NCI-H2171 treated with DMSO at 0.1 percent for 48 hours (cell line): ENCODE data around the gene LSM7.
A peak's percentile ranks its signal among the peaks of the same experiment; 100 is the strongest.

Experiments used
- DNase-seq: peaks from one replicate; lab custom pipeline; 2025; lab: John Stamatoyannopoulos, UW

LSM7 gene

DNA sequence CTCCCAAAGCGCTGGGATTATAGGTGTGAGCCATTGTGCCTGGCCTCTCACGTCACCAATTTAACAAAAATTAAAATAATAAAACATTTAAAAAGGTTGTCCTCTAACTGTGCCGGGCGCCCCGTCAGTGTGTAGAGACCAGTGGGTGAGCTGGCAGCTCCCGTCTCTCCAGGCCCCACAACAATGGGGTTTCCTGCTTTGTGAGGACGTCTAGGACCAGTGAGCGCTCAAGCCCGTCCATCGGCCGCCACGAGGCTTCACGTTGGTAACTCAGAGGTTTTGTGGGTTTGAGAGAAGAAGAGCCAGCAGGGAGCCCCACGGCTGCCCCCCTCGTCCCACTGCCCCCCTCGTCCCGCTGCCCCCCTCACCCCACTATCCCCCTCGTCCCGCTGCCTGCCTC, 4.7 kb downstream of the LSM7 start:
- no peak for DNase-seq

DNA sequence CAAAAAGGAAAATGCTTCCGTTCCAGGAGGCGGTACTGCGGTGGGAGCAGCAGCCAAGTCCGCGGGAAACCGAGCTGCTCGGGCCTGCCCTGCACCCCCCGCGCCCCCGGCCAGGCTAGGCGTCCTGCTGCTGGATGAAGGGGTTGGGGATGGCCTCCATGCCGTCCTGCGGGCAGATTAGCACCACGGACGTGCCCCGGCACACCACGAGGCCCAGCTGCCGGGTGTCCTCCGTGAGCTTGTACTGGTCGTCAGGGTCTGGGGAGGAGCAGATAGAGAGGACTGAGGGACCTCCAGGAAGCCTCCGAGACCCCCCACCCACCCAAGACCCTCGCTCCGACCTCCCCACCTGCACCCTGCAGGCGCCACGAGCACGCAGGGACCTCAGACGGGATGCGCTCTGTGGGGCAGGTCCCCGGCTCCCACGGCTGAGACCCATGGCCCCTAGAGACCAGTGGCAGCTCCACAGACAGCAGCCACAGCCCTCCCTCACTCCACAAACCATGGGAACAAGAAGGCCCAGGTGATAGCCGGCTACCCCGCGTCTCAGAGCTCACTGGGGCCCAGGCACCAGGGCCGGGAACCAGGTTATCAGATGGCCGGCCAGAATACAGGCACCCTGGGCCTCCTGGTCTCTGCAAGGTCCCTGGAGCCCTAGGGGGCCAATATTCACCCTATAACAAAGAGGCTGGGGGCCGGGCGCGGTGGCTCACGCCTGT, 6.7 kb downstream of the LSM7 start:
- DNase-seq = no peak

DNA sequence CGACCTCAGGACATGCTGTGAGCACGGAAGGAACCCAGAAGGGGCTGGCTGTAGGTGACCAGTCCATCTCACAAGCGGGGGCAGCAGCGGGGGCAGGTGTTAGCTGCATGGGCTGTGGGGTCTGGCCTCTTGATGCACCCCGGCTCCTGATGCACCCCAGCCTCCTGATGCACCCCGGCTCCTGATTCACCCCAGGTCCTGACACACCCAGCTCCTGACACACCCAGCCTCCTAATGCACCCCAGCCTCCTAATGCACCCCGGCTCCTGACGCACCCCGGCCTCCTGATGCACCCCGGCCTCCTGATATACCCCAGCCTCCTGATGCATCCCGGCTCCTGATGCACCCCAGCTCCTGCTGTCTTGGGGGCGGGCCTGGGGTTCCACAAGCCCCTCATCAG, 7.4 kb downstream of the LSM7 start:
- no peak for DNase-seq

DNA sequence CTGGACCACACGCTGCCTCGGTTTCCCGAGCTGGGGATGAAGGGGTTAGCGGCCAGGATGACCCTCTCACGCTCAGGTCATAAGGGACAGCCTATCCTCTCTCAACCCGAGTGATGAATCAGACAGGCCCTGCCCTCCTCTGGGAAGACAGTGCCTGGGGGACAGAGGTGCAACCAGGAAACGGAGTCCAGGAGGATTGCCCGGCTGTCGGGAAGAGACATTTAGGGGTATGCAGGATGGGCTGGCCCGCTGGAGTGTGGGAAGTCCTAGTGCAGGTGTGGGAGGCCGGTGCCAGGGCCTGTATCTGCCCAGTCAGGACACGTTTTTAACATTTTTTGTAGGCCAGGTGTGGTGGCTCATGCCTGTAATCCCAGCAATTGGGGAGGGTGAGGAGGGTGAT, 8.3 kb downstream of the LSM7 start:
- DNase-seq = no peak

DNA sequence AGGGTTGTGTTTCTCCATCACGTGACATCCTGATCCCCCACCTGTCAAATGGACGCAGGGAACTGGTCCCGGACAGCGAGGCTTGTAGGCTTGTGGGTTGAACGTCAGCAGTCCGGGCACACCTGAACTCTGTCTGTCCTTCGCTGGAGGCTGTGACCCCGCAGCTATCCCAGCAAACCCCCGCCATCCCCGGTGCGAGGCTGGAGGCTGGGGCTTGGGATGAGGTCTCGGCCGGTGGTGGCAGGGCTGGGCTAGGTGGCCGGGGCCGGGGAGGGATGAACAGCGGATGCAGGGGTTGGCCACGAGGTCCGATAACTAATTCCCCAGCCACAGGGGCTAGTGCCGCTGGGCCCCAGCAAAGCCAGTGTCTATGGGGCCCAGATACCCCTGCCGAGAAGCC, 8.8 kb downstream of the LSM7 start:
- DNase-seq = no peak

DNA sequence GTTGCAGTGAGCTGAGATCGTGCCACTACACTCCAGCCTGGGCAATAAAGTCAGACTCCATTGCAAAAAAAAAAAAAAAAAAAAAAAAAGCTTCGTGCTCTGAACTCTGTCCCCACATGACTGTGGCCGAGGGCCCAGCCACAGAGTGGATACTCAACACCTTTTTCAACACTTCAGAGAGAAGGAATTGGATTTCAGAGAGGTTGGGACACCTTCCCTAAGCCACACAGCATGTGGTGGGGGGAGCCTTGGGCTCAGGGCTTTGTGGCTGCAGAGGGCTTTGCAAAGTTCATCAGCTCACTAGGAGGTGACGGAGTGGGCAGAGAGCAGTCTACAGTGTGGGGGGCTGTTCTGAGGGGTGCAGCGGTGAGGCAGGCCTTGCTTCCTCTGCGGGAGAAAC, 9.5 kb downstream of the LSM7 start:
- DNase-seq = no peak

DNA sequence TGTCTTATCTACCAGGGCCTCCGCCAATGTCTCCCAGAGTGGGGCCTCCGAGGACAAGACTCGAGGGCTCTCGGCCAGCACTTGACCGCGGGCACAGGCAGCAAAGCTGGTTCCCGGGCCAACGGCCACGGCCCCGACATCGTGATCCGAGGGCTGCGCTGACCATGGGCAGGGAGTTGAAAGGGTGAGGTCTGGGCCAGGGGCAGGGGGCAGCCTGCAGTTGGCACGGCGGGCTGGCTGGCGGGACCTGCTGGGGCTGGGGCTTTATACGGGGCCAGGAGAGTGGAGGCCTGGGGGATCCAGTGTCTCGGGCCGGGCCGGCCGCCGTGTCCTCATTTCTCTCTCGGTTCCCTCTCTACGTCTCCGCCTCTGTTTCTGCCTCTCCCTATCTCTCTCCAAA, 10.6 kb downstream of the LSM7 start:
- no peak for DNase-seq

DNA sequence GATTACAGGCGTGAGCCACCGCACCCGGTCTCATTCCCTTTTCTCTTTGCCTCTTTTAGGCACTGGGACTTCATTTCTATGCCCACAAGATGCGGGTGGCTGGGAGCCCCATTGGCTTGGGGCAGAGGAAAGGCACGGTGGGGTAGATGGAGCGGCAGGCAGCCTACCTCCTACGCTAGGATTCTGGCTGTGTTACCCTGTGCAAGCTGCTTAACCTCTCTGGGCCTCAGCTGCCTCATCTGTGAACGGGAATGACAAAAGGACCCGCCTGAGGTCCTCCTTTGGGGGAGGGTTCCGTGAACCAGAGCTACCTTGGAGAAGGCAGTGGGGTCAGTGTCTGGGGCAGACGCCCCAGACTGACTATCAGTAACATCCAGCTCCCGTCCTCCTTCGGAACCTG, 11.1 kb downstream of the LSM7 start:
- DNase-seq = no peak

DNA sequence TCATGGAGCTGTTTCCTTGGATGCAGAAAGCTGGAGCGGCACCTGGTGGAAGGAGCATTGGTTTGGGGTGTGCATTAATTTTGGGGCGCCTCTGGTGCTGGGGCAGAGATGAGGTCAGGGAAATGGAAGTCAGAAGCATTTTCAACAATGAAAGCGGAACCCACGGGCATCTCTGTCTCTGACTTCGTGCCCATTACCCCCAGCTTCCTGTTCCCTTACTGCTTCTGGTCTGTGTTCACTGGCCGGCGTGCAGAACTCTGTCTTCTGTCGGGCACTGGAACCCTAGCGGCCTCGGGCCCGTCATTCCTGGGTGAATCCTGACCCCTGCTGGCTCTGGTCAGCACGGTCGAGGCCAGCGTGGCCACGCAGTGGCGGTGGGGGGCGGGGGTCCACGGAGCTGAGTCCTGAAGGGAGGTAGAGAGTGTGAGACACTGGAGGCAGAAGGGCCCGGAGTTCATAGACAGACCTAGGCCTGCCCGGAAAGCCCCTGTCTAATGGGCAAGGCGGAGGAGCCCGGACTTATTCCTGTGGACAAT, 12.5 kb downstream of the LSM7 start:
- DNase-seq = no peak

DNA sequence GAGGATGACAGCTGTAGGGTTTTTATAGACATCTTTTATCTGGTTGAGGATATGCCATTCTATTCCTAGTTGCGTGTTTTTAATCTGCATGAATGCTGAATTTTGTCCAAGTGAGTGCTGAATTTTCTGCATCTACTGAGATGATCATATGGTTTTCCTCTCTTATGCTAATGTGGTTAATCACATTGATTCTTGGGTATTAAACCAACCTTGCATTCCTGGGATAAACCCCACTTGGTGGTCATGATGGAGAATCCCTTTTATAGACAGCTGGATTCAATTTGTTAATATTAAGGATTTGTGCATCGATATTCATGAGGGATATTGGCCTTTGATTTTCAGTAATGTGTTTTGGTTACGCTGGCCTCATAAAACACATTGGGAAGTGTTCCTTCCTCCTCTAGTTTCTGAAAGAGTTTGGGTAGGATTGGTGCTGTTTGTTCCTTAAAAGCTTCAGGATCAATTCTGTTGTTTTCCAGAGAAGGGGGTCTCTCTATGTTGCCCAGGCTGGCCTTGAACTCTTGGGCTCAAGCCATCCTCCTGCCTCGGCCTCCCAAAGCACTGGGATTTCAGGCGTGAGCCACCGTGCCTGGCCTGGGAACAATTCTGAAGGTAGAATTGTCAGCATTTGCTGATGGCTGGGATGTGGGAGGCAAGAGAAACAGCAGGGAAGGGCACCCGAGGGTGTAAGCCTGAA, 13.1 kb downstream of the LSM7 start:
- no peak for DNase-seq

DNA sequence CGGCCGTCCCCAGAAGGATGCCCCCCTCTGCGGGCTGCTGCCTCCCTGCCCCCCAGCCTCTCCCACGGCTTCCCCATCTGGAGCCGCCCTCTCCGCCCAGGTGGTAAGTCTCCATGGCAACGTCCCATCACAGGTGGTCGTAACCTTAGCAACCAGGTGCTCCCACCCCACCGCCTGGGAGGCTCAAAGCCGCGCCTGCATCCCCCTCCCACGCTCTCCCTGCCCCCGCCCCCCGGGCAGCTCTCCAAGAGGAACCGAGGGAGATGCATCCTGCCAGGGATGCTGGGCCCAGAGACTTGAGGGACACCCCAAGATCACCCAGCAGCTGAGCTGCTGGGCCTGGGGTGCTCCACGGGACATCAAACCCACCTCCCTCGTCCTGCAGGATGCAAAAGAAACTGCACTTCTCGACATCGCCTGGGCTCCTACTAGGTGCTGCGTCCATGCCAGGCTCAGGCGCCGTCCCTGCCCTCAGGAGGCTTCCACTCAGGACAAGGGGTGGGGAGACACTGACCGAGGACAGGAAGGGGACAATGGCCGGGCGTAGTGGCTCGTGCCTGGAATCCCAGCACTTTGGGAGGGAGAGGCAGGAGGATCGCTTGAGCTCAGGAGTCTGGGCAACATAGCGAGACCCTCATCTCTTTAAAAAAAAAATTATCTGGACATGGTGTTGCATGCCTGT, 15.4 kb downstream of the LSM7 start:
- DNase-seq = peak; percentile 85

DNA sequence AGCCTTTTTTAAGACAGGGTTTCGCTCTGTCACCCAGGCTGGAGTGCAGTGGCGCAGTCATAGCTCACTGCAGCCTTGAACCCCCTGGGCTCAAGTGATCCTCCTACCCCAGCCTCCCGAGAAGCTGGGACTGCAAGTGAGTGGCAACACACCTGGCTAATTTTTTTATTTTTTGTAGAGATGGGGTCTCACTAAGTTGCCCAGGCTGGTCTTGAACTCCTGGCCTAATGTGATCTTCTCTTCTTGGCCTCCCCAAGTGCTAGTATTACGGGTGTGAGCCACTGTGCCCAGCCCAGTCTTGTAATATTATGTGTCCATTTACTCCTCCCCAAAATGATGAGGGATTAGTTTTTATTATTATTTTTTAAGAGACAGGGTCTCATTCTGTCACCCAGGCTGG, 17.3 kb downstream of the LSM7 start:
- no peak for DNase-seq

DNA sequence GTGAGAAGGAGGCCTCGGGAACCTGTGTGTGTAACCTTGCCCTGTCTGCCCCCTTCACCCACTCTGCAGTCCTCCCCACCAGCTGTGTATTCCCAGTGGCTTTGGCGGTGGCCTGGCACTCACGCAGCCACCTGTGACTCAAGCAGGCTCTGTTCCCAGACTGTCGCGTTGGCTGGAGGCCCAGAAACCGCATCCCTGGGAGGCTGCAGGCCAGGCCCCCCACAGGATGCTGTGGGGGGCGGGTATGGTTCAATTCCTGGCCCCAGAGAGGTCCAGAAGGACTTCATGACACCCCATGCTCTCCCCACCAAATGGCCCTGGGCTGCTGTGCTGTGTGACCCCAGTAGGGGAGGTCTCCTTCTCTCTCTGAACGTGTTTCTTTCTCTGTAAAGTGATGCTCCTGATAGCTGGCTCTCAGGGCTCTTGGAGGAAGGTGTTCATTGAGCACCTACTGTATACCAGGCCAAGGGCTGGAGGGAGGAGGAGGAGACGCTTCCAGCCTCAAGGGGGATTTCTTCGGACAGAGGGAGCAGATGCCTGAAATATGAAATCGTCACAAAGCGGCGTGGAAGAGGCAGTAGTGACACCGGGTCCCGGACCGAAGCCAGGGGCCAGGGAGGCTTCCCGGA, 18.5 kb downstream of the LSM7 start:
- DNase-seq = peak; percentile 90

DNA sequence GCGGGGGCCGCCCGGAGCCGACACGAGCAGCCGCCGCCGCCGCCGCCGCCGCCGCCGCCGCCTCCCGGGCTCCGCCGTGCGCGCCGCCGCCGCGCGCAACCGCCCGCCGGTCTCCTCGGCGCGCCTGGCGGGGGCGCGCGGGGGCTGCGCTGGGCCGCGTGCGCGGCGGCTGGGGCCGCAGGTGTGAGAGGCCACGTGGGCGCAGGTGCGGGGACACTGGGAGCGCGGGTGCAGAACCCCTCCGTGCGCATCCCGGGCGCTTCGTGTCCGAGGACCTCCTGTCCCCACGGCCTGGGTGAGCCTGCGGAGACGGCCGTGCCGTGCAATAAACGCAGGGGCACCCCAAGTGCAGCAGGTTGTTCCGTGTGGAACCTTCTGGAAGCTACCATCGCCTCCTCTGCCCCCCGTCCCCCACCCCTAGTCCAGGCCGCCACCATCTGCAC, 20.3 kb downstream of the LSM7 start, which contains the start of gene LINGO3:
LINGO3 (minus strand) TSS at position 41 of the 443 bp plus-strand sequence. CDS start 16,378 bp downstream, outside the sequence.
- DNase-seq = peak; percentile 34

DNA sequence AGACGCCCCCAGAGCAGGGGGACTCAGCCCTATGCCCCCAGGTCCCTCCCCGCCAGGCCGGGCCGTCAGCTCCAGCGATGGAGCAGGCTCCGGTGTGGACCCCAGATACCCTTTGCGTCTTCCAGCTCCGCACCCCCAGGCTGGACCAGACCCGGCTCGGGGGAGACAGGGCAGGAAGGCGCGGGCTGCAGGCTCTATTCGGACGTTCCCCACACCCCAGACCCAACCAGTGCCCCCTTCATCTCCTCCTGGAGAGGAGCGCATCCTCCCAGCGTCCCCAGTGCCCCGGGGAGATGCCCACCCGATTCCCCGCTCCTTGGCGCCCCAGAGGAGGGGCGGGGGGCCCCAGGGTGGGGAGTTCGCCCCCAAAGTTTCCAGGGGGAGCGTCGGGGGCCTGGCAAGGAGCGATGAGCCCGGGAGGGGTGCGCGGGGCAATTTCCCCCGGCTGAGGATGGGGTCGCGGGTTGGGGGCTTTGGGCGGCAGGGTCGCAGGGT, 20.8 kb downstream of the LSM7 start:
- no peak for DNase-seq

DNA sequence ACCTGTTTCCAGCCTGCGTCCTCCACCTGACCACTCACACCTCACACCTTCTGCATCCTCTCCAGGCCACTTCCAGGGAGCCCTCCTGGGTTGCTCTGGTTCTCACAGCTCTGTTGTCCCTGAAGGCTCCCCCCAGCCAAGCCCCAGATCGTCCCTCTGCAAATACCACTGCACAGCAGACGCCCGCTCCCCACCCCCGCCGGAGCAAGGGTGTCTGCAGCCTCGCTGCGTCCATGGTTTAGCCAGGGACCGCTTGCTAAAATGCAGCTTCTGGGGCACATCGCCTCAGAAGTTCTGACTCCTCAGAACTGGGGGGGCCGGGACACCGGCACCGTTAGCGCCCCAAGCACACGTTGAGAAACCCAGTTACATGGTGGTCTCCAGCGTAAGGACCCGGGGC, 21.4 kb downstream of the LSM7 start:
- DNase-seq = no peak

DNA sequence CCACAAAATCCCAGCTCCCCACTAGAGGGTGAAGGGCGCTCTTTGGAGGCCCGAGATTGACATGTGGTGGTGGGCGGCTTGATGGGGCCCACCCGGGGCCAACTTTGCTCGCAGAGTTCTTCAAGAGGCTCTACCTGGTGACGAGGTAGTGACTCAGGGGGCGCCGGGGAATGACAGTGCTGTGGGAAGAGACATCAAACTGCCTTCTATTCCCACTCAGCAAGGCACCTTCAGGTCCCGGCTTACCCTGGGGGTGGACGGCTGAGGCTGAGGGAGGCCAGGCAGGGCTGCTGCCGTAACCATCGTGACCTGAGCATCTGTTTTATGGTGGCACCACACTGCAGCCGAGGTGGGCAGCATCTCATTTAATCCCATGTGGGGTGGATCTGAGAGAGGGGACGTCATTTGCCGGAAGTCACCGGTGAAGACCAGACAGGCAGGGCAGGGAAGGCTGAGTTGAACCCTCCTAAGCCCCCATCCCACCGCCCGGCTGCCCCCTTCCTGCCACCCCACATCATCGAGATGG, 22.0 kb downstream of the LSM7 start:
- DNase-seq = no peak

DNA sequence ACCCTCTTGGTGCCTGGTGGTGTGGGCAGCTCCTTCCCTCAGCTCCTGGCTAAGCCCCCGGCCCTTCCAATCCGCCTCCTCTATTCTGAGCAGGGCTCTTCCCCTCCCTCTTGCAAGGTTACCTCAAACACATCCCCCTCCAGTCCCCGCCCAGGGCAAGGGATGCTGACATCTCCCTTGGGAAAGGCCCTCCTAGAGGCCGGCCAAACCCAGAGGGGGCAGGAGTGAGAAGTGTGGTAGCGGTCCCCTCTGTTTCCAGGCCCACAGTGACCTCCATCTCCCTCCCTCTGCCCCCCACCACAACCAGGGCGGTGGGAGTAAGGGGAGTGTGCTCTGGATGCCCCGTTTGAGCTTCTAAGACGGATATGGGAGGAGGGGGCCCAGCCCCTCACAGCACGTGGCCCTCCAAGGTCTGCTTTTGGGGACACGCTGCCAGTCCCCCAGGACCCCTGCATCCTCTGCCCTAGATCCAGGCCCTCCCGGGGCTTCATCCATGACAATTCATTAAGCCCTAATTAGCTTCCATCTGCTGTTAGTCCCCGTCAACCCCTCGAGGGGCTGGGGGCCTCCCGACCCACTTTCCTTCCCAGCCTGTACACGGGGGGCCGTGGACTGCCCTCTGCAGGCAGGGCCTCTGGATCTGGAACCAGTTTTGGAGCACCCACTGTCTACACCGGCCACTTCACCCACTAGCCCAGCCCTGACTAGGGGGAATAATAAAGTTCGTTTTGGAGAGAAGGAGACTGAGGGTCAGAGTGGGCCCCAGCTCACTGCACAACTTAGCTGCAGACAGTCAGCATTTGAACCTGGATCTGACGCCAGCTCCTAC, 22.7 kb downstream of the LSM7 start:
- DNase-seq = no peak

DNA sequence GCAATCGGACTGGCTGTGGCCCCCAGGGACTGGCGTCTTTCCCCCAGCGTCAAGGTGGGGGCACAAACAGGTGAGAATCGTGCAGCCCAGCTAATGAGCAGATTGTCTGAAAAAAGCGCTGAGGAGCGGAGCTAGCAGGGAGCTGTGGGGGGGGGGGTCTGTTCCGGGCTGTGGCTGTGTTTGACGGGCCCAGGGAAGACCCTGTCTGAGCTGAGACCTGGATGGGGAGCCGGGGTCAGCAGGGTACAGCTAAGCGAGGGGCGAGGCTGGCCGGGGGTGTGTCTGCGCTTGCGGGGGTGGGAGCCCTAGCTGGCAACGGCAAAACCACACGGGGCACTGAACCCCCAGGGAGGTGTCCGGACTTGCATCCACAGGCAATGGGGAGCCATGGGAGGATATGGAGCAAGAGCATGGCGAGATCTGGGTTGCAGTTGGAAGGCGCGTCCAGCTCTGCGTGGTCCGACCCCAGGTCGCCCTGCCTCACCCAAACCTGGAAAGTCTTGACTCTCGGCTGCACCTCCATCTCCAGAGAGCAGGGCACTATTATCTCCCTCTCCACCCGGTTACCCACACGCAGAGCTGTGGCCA, 25.1 kb downstream of the LSM7 start:
- no peak for DNase-seq

DNA sequence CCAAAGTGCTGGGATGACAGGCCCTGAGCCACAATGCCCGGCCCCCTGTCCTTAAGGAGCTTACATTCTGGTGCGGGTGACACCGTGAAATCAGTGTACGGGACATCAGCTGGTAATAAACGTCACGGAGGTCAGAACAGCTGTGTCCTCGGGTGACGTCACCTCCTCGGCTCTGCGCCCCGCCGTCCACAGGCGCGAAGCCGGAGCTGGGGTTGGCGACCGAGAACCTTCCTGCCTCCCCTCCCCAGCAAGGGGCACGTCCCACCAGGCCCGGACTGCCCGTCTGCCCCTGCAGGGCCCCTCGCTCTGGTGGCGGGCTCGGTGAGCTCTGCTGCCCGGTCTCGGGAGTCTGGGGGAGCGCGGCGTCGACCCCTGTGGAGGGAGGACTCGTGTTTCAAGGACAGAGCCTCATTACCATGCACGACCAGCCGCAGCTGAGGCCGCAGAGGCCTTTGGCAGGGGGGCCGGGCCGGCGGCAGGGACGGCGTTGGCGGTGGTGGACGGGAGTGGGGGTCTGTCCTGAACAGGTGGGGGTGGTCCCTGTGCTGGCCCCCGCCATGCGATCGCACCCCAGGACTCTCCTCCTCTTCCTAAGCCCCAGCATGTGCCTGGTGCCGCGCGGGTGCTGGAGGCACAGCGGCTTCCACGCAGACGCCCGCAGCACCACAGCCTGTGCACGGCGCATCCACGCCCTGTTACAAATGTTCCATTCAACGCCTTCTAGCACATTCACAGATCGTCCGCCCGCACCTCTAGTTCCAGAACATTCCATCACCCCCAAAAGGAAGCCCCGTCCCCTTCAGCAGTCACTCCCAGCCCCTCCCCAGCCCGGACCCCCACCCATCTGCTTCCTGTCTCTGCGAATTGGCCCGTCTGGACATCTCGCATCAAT, 25.8 kb downstream of the LSM7 start:
- DNase-seq = no peak
